Measurements from ENCODE around the gene ZPBP.

ZPBP gene, protein sequence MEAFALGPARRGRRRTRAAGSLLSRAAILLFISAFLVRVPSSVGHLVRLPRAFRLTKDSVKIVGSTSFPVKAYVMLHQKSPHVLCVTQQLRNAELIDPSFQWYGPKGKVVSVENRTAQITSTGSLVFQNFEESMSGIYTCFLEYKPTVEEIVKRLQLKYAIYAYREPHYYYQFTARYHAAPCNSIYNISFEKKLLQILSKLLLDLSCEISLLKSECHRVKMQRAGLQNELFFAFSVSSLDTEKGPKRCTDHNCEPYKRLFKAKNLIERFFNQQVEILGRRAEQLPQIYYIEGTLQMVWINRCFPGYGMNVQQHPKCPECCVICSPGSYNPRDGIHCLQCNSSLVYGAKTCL

DNA sequence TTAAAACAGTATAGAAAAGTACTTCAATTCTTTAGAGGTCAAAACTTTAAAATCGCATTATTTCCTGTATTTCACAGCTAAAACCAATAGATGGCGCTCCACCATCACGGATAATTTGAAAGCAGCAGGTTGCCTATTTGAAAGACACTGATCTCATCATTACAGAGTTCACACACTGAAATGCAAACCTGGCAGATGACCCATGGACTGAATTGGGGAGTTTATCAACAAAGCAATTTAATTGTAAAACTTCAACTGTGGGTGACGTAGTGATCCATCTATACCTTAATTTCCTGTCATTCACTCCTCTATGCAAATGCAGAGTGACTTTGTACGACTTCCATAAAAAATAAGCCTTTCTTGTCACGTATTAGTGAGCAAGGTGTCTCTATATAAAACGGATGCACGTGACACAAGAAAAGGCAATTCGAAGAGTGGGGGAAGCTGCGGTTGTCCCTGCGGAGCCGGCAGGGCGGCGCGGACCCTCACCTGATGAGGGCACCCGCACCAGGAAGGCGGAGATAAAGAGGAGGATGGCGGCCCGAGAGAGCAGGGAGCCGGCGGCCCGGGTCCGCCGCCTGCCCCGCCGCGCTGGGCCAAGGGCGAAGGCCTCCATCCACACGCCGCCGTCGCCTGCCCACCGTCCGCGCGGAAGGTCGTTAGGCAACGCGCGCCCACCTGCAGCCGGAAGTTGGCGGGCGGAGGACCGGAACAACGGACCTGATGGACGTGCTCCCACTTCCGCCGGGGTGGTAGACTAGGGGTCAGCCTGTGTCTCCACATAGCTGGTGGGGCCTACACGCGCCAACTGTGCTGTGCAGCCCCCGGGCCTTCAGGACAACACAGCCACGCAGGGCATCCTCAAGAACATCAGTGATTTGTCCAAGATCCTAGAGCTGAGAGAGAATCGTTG lies at the start of gene ZPBP:
TSS of gene ZPBP (minus strand) at position 668 of the 913 bp plus-strand sequence. CDS start at position 616, 52 bp downstream.
- DNase-seq (ENCODE audit: low read depth) = peak; percentile 36

DNA sequence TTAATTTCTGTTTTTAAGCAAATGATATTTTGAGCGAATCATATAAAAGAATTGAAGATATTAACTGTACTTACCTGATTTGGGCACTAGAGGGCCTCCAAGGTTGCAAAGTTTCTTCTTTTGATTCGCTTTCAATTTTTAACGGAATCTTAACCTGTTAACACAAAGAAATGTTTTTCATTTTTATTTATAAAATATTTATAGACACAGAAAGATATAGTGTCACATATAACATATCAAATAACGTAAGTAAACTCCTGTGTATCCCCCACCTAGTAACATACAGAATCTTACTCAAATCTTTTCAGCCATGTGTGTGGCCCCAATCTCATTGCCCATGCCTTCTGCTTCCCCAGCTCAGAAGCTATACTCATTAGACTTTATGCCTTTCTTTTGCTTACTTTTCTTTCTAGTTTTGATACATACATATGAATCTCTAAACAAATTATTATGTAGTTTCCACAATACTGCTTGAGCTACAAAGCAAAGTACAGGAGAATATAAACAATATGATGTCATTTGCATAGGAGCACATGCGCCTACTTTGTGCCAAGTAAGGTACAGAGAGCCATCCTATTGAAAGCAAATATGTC lies 49.5 kb upstream of the ZPBP start:
- no peak for DNase-seq (ENCODE audit: low read depth)

DNA sequence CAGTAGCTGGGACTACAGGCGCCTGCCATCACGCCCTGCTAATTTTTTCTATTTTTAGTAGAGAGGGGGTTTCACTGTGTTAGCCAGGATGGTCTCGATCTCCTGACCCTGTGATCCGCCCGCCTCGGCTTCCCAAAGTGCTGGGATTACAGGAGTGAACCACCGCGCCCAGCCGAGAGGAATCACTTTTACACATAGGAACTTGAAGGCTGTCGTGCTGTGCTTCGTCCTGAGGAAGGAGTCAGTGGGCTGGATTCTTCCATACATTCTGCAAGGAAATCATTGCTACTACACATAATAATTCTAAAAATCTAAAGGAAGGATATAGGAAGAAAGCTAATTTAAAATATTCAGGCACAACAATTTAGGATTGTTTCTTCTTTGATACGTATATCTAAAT lies 48.8 kb upstream of the ZPBP start:
- no peak for DNase-seq (ENCODE audit: low read depth)

DNA sequence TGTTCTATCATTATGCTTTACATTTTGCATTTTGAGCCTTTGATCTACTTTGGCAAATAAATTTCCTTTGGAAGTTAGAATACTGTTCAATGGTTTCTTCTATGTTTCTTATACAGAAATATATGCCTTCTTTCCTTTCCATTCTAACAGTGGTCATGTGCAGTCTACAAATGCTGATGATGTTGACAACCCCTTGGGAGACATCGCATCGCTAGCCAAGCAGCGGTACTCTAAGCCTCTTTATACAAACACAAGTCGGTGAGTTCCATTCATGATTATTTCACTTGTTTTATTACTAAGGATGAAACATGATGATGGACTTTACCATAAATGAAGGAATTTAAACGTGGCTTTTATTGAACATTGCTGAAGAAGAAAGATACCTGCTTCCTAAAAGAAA lies 48.1 kb upstream of the ZPBP start:
- DNase-seq (ENCODE audit: low read depth) = no peak

DNA sequence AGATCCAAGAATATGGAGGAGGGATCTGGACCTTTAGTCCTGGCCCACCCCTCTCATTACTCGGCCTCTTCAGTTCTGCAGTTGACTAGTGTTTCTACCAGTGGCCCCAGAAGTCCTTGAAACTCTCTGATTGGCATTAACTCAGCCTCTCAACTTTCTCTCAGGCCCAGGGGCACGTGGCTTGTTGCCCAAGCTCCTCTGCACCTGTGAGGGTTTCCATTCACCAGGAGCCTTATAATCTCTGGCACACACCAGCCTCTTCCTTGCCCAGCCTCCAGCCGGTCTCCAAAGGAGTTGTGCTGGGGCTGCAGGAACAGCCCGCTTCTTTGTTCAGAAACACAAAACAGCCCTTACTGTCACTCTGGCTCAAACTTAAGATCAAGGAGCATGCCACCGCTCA lies 47.6 kb upstream of the ZPBP start:
- no peak for DNase-seq (ENCODE audit: low read depth)

DNA sequence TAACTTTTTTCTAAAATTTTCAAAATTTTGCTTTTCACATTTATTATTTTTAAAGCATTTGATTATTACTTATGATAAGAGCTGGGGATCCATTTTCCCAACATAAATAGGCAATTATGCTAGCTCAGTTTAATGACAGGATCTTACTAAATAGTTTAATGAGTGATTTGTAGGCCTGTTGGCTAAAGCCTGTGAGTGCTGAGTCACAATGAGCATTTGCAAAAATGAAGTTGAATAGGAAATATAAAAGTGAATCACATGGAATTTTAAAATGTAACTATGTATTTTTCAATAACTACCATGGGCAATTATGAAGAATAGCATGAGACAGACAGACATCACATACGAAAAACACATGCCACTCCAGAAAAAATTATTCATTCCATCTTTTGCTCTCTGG lies 45.1 kb upstream of the ZPBP start:
- DNase-seq (ENCODE audit: low read depth) = no peak

DNA sequence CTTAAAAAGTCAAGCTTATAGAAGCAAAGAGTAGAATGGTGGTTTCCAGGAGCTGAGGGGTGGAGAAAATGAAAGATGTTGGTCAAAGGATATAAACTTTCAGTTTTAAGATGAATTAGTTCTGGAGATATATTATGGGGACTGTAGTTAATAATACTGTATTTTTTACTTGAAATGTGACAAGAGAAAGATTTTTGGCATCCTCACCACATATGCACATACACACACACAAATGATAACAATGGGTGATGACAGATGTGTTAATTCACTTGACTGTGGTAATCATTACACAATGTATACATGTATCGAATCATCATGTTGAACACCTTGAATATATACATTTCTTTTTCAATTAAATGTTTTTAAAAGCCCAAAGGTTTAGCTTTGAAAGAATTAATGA lies 32.7 kb upstream of the ZPBP start:
- DNase-seq (ENCODE audit: low read depth) = no peak

DNA sequence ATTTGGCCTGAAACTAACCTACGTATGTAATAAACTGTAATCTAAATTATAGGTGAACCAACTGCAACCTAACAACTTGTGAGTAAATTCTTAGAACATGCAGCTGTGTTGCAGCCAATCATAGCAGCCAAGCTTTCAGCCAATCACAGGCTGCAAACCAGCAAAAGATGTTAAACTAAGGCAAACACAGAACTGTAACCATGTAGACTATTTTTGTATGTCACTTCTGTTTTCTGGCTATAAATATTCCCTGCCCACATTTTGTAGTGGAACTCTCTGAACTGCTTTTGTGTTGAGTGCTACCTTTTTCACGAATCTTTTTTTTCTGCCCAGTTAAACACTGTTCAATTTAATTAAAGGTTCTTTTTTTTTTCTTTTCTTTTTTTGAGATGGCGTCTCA lies 28.2 kb upstream of the ZPBP start:
- DNase-seq (ENCODE audit: low read depth) = no peak

DNA sequence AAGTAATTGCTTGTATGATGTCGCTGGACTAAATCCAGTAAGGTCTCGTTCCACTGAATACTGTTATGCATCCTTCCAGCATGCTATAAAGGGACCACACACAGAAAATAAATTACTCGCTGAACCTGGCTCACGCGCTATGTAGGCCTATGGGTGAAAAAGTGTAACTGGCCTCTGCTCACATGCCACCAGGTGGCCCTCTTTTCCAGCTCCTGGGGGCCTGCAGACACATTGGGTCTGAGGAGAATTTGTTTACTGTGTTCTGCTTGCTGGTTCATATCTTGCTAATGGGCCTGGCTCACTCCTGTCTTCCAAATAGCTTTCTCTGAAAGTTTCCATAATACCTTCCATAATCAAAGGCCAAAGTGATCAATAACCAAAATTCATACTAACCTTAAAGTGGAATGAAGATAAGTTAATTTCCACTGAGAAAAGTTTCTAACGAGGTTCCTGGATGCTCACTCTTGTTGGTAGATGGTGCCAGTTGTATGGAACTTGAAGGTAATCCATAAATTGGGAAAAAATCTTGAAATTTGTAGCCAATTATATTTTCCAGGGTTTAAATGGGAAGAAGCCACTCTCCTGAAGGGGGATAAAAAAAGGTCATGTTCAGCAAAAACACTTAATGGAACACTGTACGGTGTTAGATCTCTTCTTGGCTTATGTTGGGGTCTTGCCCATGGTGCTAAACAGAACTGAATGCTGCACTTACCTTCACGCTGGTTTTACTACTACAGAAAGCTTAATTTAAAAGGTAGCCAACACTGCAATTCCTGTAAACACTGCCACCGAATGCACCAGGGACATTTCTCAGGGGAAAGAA lies 27.0 kb upstream of the ZPBP start:
- peak; percentile 10 for DNase-seq (ENCODE audit: low read depth)

DNA sequence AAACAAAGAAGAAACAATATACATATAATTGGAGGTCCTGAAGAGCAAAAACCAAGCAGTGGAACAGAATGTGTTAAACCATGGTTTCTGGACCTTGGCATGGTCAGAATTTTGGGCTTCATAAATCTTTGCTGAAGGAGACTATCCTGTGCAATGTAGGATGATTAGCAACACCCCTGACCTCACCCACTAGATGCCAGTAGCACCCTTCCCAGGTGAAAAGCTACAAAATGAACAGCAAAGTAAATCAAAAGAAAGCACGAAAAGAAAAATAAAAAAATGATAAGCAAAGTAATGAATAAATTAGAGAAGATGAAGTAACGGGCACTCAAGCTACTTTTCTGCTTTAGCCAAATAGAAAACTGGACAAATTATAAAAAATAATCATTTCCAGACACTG lies 19.2 kb upstream of the ZPBP start:
- no peak for DNase-seq (ENCODE audit: low read depth)

DNA sequence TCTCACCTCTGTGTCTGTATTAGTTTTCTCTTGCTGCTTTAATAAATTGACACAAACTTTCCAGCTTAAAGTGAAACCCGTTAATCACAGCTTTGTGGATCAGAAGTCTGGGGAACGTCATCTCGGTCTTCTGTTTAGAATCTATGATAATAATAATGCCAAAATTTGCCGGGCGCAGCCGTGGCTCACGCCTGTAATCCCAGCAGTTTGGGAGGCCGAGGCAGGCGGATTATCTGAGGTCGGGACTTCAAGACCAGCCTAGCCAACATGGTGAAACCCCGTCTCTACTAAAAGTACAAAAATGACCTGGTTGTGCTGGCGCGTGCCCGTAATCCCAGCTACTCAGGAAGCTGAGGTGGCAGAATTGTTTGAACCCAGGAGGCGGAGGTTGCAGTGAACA lies 8.8 kb upstream of the ZPBP start:
- DNase-seq (ENCODE audit: low read depth) = no peak

DNA sequence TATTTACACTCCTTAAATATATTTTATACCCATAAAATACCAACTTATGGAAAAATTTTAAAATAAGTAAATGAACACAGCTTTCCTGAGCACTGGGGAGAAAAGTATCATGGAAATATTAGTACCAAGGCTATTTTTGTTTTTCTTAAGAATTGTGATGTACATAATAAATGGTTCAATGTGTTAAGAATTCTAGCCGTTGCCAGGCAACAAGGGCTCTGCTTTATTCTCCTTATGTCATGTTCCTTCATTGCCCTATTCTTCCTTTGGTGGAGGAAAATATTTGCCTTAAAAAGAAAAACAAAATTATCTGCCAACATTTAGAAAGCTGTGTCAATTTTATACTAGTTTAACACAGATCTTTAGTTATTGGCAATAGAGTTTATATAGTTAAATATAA lies 2.6 kb upstream of the ZPBP start:
- no peak for DNase-seq (ENCODE audit: low read depth)

DNA sequence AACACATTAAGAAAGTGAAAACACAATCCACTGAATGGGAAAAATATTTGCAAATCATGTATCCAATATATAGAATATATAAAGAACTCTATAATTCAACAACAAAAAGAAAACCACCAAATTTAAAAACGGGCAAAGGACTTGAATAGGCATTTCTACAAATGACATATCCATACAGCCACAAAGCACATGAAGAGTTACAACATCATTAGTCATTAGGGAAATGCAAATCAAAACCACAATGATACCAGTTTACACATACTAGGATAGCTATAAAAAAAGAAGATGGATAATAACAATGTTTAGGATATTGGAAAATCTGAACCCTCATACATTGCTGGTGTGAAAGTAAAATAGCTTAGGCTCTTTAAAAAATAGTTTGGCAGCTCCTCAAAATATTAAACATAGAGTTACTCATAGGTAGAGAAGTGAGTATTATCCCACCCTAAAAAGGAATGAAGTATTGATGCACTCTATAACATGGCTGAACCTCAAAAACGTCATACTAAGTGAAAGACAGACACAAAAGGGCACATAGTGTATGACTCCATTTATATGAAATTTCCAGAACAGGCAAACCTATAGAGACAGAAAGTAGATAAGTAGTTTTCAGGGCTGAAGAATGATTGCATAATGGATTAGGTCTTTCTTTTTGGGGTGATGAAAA lies 4.5 kb downstream of the ZPBP start:
- no peak for DNase-seq (ENCODE audit: low read depth)

DNA sequence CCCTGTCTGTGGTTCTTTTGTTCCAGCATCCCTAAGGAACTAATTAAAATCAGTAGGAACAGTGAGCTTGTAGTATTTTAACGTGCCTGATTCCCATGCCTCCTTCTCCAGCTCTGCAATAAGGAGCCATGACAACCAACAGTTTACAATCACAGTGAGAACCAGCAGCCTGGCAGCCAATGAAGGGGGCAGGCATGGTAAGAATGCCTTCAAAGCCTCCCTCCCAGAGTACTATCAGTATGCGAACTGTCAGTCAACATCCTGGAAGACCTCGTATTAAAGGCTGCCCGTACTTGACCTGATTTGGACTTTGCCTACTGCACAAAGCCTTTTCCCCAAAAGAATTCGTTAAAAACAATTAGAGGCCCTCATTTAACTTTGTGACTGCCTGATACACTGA lies 7.7 kb downstream of the ZPBP start:
- no peak for DNase-seq (ENCODE audit: low read depth)

DNA sequence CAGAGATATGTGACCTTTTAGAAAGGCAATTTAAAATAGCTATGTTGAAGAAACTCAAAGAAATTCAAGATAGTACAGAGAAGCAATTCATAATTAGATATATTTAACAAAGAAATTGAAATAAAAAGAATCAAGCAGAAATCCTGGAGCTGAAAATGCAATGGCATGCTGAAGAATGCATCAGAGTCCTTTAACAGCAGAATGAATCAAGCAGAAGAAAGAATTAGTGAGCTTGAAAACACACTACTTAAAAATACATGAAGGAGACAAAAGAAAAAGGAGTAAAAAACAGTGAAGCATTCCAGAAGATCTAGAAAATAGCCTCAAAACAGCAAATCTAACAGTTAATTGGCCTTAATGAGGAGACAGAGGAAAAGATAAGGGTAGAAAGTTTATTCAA lies 20.0 kb downstream of the ZPBP start:
- DNase-seq (ENCODE audit: low read depth) = no peak

DNA sequence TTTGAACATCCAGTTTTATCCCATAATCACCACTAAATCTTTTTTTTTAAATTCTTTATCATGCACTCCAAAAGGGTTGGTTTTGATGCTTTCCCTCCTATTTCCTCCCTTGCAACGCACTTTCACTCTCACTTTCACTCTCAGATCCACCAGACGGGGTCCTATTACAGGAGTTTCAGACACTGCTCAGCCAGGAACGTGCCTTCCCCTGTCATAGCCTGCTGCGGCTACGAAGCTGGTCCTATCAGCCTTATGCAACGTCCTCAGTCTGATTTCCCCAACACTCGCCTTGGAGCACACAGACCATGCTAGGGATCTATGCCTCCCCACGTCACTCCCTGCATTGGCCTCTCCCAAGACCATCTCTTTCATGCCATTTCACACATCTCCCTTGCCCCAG lies 23.4 kb downstream of the ZPBP start:
- no peak for DNase-seq (ENCODE audit: low read depth)

DNA sequence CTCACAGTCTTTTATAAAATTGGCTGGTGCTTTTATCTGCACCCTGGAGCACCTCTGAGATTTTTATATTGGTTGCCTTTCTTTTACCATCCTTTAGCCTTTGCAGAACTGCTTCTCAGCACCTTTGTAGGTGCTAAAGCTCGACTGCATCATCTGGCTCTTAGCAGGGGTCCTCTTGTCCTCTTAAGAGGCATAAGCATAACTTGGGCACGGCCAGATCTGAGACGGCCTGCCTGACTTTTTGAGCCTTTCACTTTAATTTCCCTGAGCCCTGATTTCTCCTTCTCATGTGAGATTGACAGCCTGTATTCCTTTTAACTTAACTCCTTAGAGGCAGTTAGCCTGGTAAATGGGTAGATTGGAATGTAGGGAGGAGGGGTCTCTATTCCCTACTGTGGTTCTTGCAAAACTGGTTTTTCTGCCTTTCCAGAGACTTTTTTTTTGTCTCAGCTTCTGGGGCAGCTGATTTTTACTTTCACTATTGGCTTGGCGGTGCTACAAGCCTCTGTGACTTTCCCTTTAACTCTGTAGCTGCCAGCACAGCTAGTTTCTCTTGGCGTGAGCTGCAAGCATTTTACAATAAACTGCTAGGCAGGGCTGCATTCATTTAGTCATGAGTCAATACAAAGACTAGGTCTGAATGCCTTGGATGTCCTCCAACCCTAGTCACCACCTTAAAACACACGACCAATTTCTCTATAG lies 24.0 kb downstream of the ZPBP start:
- no peak for DNase-seq (ENCODE audit: low read depth)

DNA sequence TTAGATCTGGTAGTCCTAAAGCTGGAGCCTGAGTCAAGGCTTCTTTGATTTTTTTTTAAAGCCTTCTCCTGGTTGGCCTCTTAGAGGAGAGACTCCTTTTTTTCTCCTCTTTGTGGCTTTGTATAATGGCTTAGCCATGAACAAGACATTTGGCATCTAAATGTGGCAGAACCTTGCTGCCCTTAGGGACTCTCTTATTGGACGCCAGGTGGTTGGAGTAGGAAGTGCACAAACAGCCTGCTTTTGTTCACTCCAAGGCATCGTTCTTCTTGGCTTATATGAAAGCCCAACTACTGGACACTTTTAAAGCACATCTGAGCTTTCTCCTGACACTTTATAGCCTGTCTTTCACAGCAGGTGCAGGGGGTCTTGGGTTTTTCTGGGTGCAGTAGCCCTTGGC lies 25.0 kb downstream of the ZPBP start:
- DNase-seq (ENCODE audit: low read depth) = no peak

DNA sequence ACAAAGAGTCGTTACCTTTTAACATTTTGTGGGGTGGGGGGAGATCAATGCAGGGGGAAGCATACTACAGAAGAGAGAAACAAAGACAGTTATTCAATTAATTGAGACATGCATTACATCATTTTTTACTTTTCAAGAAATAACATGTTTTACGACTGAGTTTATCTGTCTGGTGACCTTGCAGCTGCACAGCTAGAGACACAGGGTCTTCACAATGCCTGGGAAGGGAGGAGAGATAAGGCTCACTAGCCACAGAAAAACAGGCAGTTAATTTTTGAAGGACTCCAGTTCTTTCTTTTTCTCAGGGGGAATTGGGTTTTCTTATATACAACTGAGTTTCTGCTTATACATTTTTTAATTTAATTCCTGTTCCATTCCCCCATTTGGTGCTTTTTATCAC lies 30.1 kb downstream of the ZPBP start:
- no peak for DNase-seq (ENCODE audit: low read depth)

DNA sequence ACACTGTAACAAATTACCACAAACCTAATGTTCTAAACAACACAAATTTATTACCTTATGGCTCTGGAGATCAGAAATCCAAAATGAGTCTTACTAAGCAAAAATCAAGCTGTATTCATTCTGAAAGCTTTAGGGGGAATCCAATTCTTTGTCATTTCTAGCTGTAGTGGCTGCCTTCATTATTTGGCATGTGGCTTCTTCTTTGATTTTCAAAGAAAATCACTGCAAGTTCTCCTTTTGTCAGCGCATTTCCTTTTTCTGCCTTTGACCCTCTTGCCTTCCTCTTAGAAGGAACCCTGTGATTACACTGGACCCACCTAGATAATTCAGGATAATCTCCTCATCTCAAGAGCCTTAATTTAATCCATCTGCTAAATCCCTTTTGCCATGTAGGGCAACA lies 36.9 kb downstream of the ZPBP start:
- no peak for DNase-seq (ENCODE audit: low read depth)

DNA sequence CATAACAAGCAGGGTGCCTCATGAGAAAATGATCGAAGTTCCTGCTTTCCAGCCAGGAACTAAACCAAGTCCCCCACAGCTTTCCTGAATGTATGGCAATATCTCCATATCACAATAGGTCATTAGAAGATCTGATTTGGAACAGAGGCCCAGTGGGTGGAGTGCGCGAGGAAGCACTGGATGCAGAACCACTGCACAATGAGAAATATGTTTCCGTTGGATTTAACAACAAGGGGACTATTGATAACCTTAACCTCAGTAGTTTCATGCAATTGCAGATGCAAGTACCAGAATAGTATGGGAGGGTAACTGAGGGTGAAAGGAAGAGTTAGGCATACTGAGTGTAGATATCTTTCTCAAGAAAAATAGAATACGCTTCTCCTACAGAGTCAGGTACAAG lies 45.3 kb downstream of the ZPBP start:
- no peak for DNase-seq (ENCODE audit: low read depth)

Data from stimulated activated CD4-positive, alpha-beta T cell treated with anti-CD3 and anti-CD28 coated beads, Interleukin-2, amount 100 ng/mL, for 4 hours (primary cell).